GM19372 (cell line): Measurements from ENCODE around the gene NDUFB7.

Experiments
- ATAC-seq: cut with Tn5 transposase; IDR thresholded peaks from one replicate; pipeline ENCODE4 v1.9.1; 2021; ENCODE audit warnings: mild to moderate bottlenecking, low read depth, moderate library complexity; ENCODE audit not compliant: unreplicated experiment

Gene NDUFB7

DNA sequence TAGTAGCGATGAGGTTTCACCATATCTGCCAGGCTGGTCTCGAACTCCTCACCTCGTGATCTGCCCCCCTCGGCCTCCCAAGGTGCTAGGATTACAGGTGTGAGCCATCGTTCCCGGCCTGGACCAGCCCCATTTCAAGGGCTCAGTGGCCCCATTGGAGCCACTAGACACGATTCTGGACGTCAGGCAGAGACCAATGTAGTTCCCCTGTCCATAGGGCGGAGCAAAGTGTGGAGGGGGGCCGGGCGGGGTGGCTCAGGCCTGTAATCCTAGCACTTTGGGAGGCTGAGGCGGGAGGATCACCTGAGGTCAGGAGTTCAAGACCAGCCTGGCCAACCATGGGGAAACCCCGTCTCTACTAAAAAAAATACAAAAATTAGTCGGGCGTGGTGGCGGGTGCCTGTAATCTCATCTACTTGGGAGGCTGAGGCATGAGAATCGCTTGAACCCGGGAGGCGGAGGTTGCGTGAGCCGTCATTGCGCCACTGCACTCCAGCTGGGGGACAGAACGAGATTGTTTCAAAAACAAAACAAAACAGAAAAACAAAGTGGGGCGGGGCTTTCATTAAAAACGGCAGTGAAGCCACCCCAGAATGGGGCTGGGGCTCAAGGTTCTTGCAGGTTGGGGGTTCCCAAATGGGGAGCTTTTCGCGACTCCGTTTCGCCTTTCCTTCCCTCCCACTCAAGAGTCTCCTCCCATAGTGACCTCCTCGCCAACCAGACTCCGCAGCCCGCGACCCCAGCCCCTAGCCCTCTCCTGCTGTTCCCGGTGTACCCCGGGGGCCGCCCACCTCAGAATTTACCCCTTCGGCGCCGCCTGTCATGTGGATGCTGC lies 43.2 kb downstream of the NDUFB7 start:
- ATAC-seq = no peak

GRCh38 chr19:14526423-14526822 lies 45.4 kb downstream of the NDUFB7 start:
- ATAC-seq = no peak

DNA sequence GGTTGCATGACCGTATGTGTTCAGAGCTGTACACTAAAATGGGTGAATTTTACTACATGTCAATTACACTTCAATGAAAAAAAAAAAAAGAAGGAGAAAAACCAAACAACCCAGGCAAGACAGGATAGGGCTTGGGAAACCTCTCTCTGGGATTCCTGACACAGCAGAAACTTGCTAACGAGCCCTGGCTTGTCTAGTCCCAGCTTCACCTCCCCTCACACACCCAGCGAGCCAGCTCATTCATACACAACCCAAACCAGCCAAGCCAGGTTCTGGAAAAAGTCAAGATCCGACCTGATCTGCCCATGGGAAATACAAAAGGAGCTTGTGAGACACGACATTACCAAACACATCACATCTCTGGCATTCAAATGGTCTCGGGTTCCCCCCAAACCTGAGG lies 46.1 kb downstream of the NDUFB7 start:
- no peak for ATAC-seq

DNA sequence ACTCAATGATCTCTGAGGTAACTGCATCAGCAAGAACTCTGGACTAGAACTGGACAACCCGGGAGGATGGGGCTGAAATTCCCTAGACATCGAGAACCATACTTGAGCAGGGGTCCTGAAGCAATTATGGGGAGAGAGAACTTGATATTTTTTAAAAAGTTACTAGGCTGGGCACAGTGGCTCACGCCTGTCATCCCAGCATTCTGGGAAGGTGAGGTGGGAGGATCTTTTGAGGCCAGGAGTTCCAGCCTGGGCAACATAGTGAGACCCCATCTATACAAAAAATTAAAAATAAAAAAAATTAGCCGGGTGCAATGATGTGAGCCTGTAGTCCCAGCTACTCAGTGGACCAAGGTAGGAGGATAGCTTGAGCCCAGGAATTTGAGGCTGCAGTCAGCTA lies 51.3 kb downstream of the NDUFB7 start:
- no peak for ATAC-seq

- ATAC-seq = no peak
Measured at GRCh38 chr19:14519860-14520407, 51.9 kb downstream of the NDUFB7 start.

DNA sequence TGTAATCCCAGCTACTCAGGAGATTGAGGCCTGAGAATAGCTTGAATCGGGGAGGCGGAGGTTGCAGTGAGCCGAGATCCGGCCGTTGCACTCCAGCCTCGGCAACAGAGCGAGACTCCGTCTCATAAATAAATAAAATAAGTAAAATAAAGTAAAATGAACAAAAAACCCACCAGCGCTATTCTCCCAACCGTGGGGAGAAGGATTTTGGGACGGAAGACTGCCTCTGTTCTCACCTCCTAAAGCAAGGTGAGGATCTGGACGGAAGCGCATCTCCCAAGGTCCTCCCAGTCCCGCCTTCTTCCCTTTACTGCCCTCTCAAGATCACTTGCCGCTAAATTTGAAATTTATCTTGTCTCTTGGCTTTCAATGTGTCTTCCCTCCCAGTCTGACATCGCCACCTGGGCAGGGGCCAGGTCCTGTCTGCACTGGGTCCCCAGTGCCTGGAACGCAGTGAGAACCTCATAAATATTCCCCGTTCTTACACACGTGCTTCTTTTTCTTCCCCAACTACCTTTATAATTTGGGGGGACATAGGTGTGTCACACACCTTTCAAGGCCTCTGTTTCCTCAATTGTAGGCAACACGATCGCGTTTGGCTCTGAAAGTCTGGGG lies 52.5 kb downstream of the NDUFB7 start:
- no peak for ATAC-seq

DNA sequence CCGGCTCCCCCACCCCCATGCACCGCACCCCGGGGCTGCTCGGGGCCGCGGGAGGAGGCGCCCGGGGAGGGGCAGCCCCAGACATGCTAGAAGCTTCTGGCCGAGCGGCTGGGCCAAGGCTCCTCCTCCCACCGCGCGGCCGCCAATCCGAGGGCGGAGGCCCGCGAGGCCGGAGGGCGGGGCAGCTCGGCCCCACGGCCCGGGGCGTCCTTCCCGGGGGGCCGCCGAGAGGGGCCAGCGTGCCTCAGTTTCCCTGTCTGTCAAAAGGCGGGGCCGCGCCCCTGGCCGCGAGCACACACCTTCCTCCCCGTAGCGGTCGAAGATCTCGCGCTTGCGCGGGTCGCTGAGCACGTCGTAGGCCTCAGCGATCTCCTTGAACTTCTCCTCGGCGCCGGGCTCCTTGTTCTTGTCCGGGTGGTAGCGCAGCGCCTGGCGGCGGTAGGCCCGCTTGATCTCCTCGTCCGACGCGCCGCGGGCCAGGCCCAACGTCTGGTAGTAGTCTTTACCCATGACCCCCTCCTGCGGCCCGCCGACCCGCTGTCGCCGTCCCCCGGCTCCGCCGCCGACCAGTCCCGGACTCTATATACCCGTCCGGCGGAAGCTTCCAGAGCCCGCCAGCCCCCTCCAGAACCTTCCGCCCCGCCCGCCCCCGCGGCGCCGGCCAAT lies 53.9 kb downstream of the NDUFB7 start, which contains the start of gene DNAJB1:
TSS of gene DNAJB1 (minus strand) at position 558 of the 666 bp plus-strand sequence. CDS start at position 510, 48 bp downstream.
- peak; percentile 62 for ATAC-seq

GRCh38 chr19:14517446-14517839 lies 54.4 kb downstream of the NDUFB7 start:
- no peak for ATAC-seq

DNA sequence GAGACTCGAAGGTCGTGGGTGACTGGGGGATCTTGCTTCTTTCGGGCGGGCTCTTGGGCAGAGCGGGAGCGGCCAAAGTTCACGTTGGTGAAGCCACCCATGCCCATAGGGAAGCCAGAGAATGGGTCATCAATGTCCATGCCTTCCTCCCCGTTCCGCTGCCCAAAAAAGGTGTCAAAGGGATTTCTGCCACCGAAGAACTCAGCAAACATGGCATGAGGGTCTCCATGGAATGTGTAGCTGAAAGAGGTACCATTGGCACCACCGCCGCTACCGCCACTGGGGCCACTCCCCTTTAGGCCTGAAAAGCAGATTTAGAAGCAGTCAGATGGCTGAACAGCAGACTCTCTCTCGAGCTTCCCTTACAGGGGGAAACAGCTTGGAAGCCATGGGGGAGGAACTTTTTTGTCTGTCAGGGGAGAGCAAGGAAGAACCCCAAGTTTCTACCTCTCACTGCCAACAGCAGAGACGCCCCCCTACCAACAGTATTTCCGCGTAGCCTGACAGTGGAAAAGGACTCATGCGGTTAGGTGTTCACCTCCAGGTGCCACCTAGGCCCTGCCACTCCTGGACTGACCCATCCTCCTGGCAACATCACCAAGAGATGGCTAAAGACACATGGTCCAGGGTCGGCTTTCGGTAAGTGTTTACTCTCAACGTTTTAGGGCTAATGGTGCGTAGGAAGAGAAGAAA lies 55.0 kb downstream of the NDUFB7 start:
- ATAC-seq = no peak
